CD14-positive monocyte (primary cell): ENCODE results near the gene HMCN1. TPM values are rescaled to one million over a fixed set of nuclear protein-coding genes. Genes with fewer than 3 reads are reported as not detected.

ENCODE experiments used
- DNase-seq, 3 donors: peaks; one replicate each; pipeline ENCODE4 v3.0.0-alpha.2; 2011 to 2022
- H2AFZ ChIP-seq: 2 replicates; pipeline ENCODE4 v1.6.0; 2012; ENCODE audit warnings: mild to moderate bottlenecking, low read depth, low read length, inconsistent platforms; ENCODE audit not compliant: insufficient read depth, poor library complexity, severe bottlenecking
- H3K27ac ChIP-seq, 2 donors: 1 replicate in 1 of 2; 2 replicates in 1 of 2; pipeline ENCODE4 v1.5.1; 2012 to 2013; ENCODE audit warnings: low read length in 2 of 2, control low read depth in 1 of 2, inconsistent platforms in 1 of 2, low read depth in 1 of 2, mild to moderate bottlenecking in 1 of 2
- H3K27me3 ChIP-seq, 2 donors: one replicate each; pipeline versions ENCODE4 v1.6.0 to v1.6.1; 2011 to 2013; ENCODE audit warnings: low read length in 2 of 2; ENCODE audit not compliant: control insufficient read depth in 2 of 2, insufficient read depth in 2 of 2
- H3K36me3 ChIP-seq, 2 donors: replicated peaks in 1 of 2; 1 replicate in 1 of 2; 2 replicates in 1 of 2; pipeline versions ENCODE4 v1.5.1 to v1.6.1; 2012 to 2013; ENCODE audit warnings: low read length in 2 of 2, control low read depth in 1 of 2, inconsistent platforms in 1 of 2, mild to moderate bottlenecking in 1 of 2; ENCODE audit not compliant: insufficient read depth in 2 of 2, control insufficient read depth in 1 of 2
- H3K4me1 ChIP-seq, 2 donors: 1 replicate in 1 of 2; 2 replicates in 1 of 2; pipeline versions ENCODE4 v1.5.1 to v1.6.1; 2012 to 2013; ENCODE audit warnings: low read length in 2 of 2, control low read depth in 1 of 2, inconsistent platforms in 1 of 2, mild to moderate bottlenecking in 1 of 2, moderate library complexity in 1 of 2; ENCODE audit not compliant: insufficient read depth in 2 of 2, control insufficient read depth in 1 of 2
- H3K4me2 ChIP-seq: replicated peaks from 2 replicates; pipeline ENCODE3; 2012; ENCODE audit warnings: low read length, moderate library complexity, mild to moderate bottlenecking; ENCODE audit not compliant: poor library complexity, severe bottlenecking; ENCODE audit errors: extremely low read depth
- H3K4me3 ChIP-seq, 3 experiments: fragments of 200-600 bp in 1 of 3; sonication (generic) in 1 of 3; replicated peaks in 1 of 3; 1 replicate in 2 of 3; 2 replicates in 1 of 3; pipeline ENCODE4 v1.5.1; 2011 to 2013; ENCODE audit warnings: low read length in 3 of 3, mild to moderate bottlenecking in 3 of 3, control low read depth in 2 of 3, low read depth in 2 of 3, inconsistent platforms in 1 of 3, moderate library complexity in 1 of 3
- H3K79me2 ChIP-seq: 2 replicates; pipeline ENCODE4 v1.6.0; 2012; ENCODE audit warnings: mild to moderate bottlenecking, control low read depth, inconsistent platforms, low read length, moderate library complexity; ENCODE audit not compliant: insufficient read depth
- H3K9ac ChIP-seq: 2 replicates; pipeline ENCODE4 v1.6.0; 2017; ENCODE audit warnings: low read length, mild to moderate bottlenecking; ENCODE audit not compliant: insufficient read depth, poor library complexity, severe bottlenecking
- H3K9me3 ChIP-seq, 2 donors: replicated peaks in 1 of 2; 1 replicate in 1 of 2; 2 replicates in 1 of 2; pipeline versions ENCODE4 v1.5.1 to v1.6.1; 2012 to 2013; ENCODE audit warnings: low read length in 2 of 2, control low read depth in 1 of 2; ENCODE audit not compliant: control insufficient read depth in 1 of 2, insufficient read depth in 1 of 2
- H4K20me1 ChIP-seq: 2 replicates; pipeline ENCODE4 v1.6.0; 2012; ENCODE audit warnings: mild to moderate bottlenecking, low read length, control low read depth, moderate library complexity; ENCODE audit not compliant: insufficient read depth
- H3K27ac Mint-ChIP-seq, 7 donors: one replicate each; pipeline ENCODE4 v1.8.0; 2020; ENCODE audit warnings: mild to moderate bottlenecking in 7 of 7, mixed read lengths in 7 of 7, moderate library complexity in 6 of 7, inconsistent platforms in 2 of 7
- H3K27me3 Mint-ChIP-seq, 3 donors: one replicate each; pipeline ENCODE4 v1.8.0; 2021 to 2022; ENCODE audit warnings: low read depth in 3 of 3, mild to moderate bottlenecking in 3 of 3, mixed read lengths in 3 of 3, moderate library complexity in 3 of 3, inconsistent platforms in 1 of 3
- H3K36me3 Mint-ChIP-seq, 2 donors: one replicate each; pipeline ENCODE4 v1.8.0; 2020; ENCODE audit warnings: mixed read lengths in 2 of 2, inconsistent platforms in 1 of 2, mild to moderate bottlenecking in 1 of 2
- H3K4me1 Mint-ChIP-seq: one replicate; pipeline ENCODE4 v1.8.0; 2020; ENCODE audit warnings: mild to moderate bottlenecking, mixed read lengths
- H3K4me3 Mint-ChIP-seq, 2 donors: one replicate each; pipeline ENCODE4 v1.8.0; 2020; ENCODE audit warnings: mild to moderate bottlenecking in 2 of 2, mixed read lengths in 2 of 2, moderate library complexity in 1 of 2
- H3K9me3 Mint-ChIP-seq, 7 donors: one replicate each; pipeline ENCODE4 v1.8.0; 2020 to 2022; ENCODE audit warnings: mixed read lengths in 7 of 7, mild to moderate bottlenecking in 6 of 7, moderate library complexity in 6 of 7, inconsistent platforms in 2 of 7
- WGBS: methylation state at CpG from one replicate; pipeline ENCODE4 v1.1.5; 2013; ENCODE audit warnings: missing lambda C conversion rate; ENCODE audit not compliant: insufficient coverage; 5-methylcytosine and 5-hydroxymethylcytosine counted together
- intact Hi-C, 2 donors: fragments of 100-400 bp; cut with micrococcal nuclease; formaldehyde crosslinking; loops; one replicate each; pipeline versions ENCODE4 v1.15.0 to v1.15.1; 2023
- polyA plus RNA-seq, 3 donors: library from polyadenylated mRNA; depleted of rRNA in 1 of 3; unstranded in 2 of 3; stranded (reverse) in 1 of 3; fragments of 300-500 nt in 2 of 3; fragments of >200 nt in 1 of 3; fragmentation: Illumina TruSeq in 2 of 3; gene quantifications; 1 replicate in 2 of 3; 2 replicates in 1 of 3; pipeline ENCODE4 v1.2.3, GENCODE V29; 2012 to 2021
- TF ChIP-seq, protein P1 (sequence below): fragments of 200-600 bp; IDR thresholded peaks from one replicate; pipeline ENCODE4 v1.8.0; 2022; ENCODE audit warnings: antibody characterized with exemption, mild to moderate bottlenecking

The HMCN1 gene
- polyA plus RNA-seq, 3 donors: not detected

DNA sequence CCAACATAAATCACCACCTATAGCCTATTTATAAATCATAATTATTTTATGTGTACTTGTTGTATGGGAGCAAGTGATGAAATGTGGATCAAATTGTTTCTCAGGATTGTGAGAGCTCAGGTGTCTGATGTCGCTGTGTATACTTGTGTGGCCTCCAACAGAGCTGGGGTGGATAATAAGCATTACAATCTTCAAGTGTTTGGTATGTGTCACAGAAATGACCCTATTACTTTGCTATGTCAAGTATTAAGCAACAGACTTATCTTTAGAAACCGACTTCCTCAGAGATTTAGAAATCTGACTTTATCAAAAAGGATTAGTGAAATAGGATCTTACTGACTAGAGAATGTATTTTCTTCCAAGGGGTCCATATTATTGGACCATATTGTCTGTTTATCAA lies 360.0 kb downstream of the HMCN1 start:
- Histone ChIP-seq H3K79me2 (no peaks in the 10 kb centered on the region), H3K27me3 (no peaks in the 10 kb centered on the region), H3K4me2 (no peak overlapping the region), H3K36me3 (no peaks in the 10 kb centered on the region), H3K9ac (no peak overlapping the region), H2AFZ (no peak overlapping the region), H4K20me1 (no peaks in the 10 kb centered on the region), H3K9me3 (no peaks in the 10 kb centered on the region), H3K4me3 (no peak overlapping the region), H3K4me1 (no peaks in the 10 kb centered on the region), H3K27ac (no peak overlapping the region)
- H3K9me3 Mint-ChIP-seq: no peaks in the 10 kb centered on the region
- DNase-seq: no peak
- WGBS: no CpG with 5 or more reads among the region's 2 CpGs
- no peaks in the 10 kb centered on the region for H3K36me3 Mint-ChIP-seq
- H3K27ac Mint-ChIP-seq: no peak overlapping the region
- no peak overlapping the region for H3K4me3 Mint-ChIP-seq
- H3K4me1 Mint-ChIP-seq: no peaks in the 10 kb centered on the region
- TF ChIP-seq, protein P1, sequence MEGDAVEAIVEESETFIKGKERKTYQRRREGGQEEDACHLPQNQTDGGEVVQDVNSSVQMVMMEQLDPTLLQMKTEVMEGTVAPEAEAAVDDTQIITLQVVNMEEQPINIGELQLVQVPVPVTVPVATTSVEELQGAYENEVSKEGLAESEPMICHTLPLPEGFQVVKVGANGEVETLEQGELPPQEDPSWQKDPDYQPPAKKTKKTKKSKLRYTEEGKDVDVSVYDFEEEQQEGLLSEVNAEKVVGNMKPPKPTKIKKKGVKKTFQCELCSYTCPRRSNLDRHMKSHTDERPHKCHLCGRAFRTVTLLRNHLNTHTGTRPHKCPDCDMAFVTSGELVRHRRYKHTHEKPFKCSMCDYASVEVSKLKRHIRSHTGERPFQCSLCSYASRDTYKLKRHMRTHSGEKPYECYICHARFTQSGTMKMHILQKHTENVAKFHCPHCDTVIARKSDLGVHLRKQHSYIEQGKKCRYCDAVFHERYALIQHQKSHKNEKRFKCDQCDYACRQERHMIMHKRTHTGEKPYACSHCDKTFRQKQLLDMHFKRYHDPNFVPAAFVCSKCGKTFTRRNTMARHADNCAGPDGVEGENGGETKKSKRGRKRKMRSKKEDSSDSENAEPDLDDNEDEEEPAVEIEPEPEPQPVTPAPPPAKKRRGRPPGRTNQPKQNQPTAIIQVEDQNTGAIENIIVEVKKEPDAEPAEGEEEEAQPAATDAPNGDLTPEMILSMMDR: no peak
- H3K27me3 Mint-ChIP-seq: no peaks in the 10 kb centered on the region
- intact Hi-C loops: no loop called here

DNA sequence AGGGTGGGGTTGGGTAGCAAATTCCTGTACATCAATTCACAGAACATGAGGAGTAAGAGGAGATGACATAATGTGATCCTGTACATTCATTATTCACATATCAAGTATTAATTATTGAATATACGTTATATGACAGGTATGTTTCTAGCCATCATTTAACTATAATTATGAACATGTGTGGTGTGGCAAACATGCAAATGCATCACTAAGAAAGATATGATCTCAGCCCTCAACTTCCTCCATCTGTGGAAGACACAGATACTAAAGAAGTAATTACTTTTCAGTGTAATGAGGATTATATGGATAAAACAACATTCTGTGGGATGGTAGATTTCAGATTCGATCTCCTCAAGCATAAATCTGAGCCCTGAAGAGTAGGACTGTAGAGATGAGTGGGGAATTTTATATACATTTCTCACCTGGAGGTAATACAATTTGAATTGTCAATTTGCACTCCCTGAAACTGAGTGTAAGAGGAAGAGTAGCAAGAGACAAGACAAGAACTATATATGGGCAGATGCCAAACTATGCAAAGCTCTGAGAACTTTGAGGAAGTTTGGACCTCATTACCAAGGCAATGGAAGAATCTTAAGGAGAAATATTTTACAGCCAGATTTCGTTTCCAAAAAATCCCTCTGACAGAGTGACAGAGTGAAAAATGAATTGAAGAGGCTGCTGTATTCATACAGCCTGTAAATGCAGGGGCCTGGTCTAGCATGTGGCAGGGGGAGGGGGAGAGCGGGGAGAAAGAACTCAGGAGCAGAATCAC lies 365.3 kb downstream of the HMCN1 start:
- Mint-ChIP-seq H3K9me3 (no peaks in the 10 kb centered on the region), H3K4me3 (no peak overlapping the region), H3K27ac (no peak overlapping the region), H3K27me3 (no peaks in the 10 kb centered on the region), H3K36me3 (no peaks in the 10 kb centered on the region), H3K4me1 (no peaks in the 10 kb centered on the region)
- Histone ChIP-seq H3K9ac (no peak overlapping the region), H2AFZ (no peak overlapping the region), H3K27me3 (no peaks in the 10 kb centered on the region), H3K36me3 (no peaks in the 10 kb centered on the region), H3K27ac (no peak overlapping the region), H4K20me1 (no peaks in the 10 kb centered on the region), H3K79me2 (no peaks in the 10 kb centered on the region), H3K9me3 (no peaks in the 10 kb centered on the region), H3K4me1 (no peaks in the 10 kb centered on the region), H3K4me3 (no peak overlapping the region), H3K4me2 (no peak overlapping the region)
- 89% methylated on average over 1 of the region's 4 CpGs for WGBS
- intact Hi-C loops: no loop called here
- DNase-seq: no peak
- TF ChIP-seq, protein P1: no peak
